ENCODE data around the gene ITIH3. TPM values are rescaled to one million over a fixed set of nuclear protein-coding genes. Genes with fewer than 3 reads are reported as not detected.

ITIH3 gene
- total and polyA plus RNA-seq, 10 of the 15 experiments (the other 5 are each of a cell fraction or from before 2014, with no cell fraction given): 0.07 to 0.17 (median 0.15) TPM; not detected in 7

GRCh38 chr3:52810923-52811322, 16.3 kb downstream of the ITIH3 start:
- CTCF ChIA-PET: interaction anchor here (1.0 to 2.4 kb wide), 2 partner anchors 10 to 175 kb away, joined by 3 to 10 read pairs; no protein-coding TSS in a partner anchor
- Histone ChIP-seq H3K4me3 (no peak overlapping the region), H3K79me2 (ENCODE audit: control insufficient read depth, insufficient read depth, low read length) (no peaks in the 10 kb centered on the region), H3K9me3 (replicated peaks; ENCODE audit: control insufficient read depth, insufficient read depth, low read length) (no peaks in the 10 kb centered on the region), H3K27ac (ENCODE audit: control insufficient read depth, insufficient read depth) (no peak overlapping the region), H3K4me1 (ENCODE audit: control insufficient read depth, insufficient read depth, low read length) (no peaks in the 10 kb centered on the region), H2AFZ (ENCODE audit: control insufficient read depth, low read depth, low read length) (no peak overlapping the region), H3K4me2 (ENCODE audit: control insufficient read depth, insufficient read depth) (no peak overlapping the region), H4K20me1 (ENCODE audit: control insufficient read depth, insufficient read depth) (no peaks in the 10 kb centered on the region; the same call in 1 of the 2 replicates), H3K9ac (ENCODE audit: control insufficient read depth, insufficient read depth, low read length) (no peak overlapping the region), H3K36me3 (ENCODE audit: control insufficient read depth in 2 of 2, insufficient read depth in 2 of 2, low read length in 1 of 2) (no peaks in the 10 kb centered on the region), H3K27me3 (replicated peaks in 1 of 2; ENCODE audit: control insufficient read depth in 2 of 2, insufficient read depth in 2 of 2, low read length in 1 of 2) (no peaks in the 10 kb centered on the region)
- no peak for ATAC-seq
- intact Hi-C loops (cut with micrococcal nuclease; ENCODE audit: unreplicated experiment): no loop called here
- RAD21 ChIA-PET (ENCODE audit: unreplicated experiment): no interaction called here
- WGBS (ENCODE audit: insufficient coverage, insufficient replicate concordance, low lambda C conversion rate, missing lambda C conversion rate): 38% methylated on average over 11 of the region's 11 CpGs
- DNase-seq (ENCODE audit: low read depth, low spot score): no peak
- TF ChIP-seq IKZF1 (conservative IDR thresholded peaks at IDR 0.05): no peak
- TF ChIP-seq HDAC2 (IDR thresholded peaks at IDR 0.05): no peak
- TF ChIP-seq USF1 (IDR thresholded peaks at IDR 0.05; ENCODE audit: borderline replicate concordance, extremely low read length, insufficient read depth, low read depth, low read length): no peak
- no peak for TF ChIP-seq RAD21 (IDR thresholded peaks at IDR 0.05; ENCODE audit: insufficient read depth, low read depth, low read length)
- no peak for TF ChIP-seq NKRF (conservative IDR thresholded peaks at IDR 0.05)
- no peak for TF ChIP-seq POLR2AphosphoS2 (IDR thresholded peaks at IDR 0.05; ENCODE audit: low read depth, low read length)
- no peak for TF ChIP-seq PML (IDR thresholded peaks at IDR 0.05; ENCODE audit: low read length)
- no peak for TF ChIP-seq EZH2 (IDR thresholded peaks at IDR 0.05; ENCODE audit: borderline replicate concordance, control insufficient read depth, low read depth, low read length)
- no peak for TF ChIP-seq SKIL (IDR thresholded peaks at IDR 0.05; ENCODE audit: low read depth, poor library complexity, severe bottlenecking)
- no peak for TF ChIP-seq ZNF687 (IDR thresholded peaks at IDR 0.05)
- TF ChIP-seq EED (IDR thresholded peaks at IDR 0.05; ENCODE audit: low read depth): no peak
- no peak for TF ChIP-seq HDAC6 (IDR thresholded peaks at IDR 0.05; ENCODE audit: unreplicated experiment)
- no peak for TF ChIP-seq PAX5 (IDR thresholded peaks at IDR 0.05; ENCODE audit: borderline replicate concordance, low read depth, low read length)
- no peak for TF ChIP-seq TAF1 (IDR thresholded peaks at IDR 0.05; ENCODE audit: borderline replicate concordance, low read depth, low read length)
- no peak for TF ChIP-seq STAT3 (IDR thresholded peaks at IDR 0.05; ENCODE audit: low read depth, low read length)
- in situ Hi-C loops (cut with MboI): no loop called here
- POLR2A ChIA-PET: no interaction called here
- no peak for FAIRE-seq
- SMC1A ChIA-PET (ENCODE audit: uncharacterized antibody, unreplicated experiment): no interaction called here
- BruUV-seq (replicated peaks): no TSS peak
